COLO668 (cell line): ENCODE measurements around the gene RARA.
A peak's percentile ranks its signal among the peaks of the same experiment; 100 is the strongest.
"Not testable (repeated sequence)": the region's sequence is repeated elsewhere in the genome, so short reads cannot be mapped to it uniquely, and the experiment has no call there.

Source experiments
- DNase-seq: peaks from one replicate; lab custom pipeline; 2025; ENCODE audit not compliant: unreplicated experiment; lab: John Stamatoyannopoulos, UW

The RARA gene

DNA sequence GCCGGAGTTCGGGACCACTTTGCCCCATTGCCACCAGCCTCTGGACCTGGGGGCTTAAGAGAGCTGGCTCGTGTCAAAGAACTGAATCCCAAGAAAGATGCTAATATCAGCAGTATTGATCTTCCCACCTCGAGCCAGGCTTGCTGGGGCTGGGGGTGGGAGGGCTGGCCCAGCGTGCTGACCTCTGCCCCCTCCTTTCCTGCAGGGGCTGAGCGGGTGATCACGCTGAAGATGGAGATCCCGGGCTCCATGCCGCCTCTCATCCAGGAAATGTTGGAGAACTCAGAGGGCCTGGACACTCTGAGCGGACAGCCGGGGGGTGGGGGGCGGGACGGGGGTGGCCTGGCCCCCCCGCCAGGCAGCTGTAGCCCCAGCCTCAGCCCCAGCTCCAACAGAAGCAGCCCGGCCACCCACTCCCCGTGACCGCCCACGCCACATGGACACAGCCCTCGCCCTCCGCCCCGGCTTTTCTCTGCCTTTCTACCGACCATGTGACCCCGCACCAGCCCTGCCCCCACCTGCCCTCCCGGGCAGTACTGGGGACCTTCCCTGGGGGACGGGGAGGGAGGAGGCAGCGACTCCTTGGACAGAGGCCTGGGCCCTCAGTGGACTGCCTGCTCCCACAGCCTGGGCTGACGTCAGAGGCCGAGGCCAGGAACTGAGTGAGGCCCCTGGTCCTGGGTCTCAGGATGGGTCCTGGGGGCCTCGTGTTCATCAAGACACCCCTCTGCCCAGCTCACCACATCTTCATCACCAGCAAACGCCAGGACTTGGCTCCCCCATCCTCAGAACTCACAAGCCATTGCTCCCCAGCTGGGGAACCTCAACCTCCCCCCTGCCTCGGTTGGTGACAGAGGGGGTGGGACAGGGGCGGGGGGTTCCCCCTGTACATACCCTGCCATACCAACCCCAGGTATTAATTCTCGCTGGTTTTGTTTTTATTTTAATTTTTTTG lies 47.1 kb downstream of the RARA start:
- no peak for DNase-seq

DNA sequence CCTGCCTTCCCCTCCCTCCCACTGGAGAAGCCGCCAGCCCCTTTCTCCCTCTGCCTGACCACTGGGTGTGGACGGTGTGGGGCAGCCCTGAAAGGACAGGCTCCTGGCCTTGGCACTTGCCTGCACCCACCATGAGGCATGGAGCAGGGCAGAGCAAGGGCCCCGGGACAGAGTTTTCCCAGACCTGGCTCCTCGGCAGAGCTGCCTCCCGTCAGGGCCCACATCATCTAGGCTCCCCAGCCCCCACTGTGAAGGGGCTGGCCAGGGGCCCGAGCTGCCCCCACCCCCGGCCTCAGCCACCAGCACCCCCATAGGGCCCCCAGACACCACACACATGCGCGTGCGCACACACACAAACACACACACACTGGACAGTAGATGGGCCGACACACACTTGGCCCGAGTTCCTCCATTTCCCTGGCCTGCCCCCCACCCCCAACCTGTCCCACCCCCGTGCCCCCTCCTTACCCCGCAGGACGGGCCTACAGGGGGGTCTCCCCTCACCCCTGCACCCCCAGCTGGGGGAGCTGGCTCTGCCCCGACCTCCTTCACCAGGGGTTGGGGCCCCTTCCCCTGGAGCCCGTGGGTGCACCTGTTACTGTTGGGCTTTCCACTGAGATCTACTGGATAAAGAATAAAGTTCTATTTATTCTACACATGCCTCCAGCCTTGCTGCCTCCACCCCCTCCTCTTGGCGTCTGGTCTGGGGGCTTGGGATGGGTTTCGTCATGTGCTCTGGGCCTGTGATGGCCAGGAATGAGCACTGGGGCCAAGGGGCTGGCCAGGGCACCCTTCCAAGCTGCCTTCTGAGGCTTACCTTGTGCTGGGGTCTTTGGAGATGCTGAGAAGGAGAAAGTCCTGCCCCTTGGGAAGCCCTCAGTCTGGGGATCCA lies 48.3 kb downstream of the RARA start:
- no peak for DNase-seq

DNA sequence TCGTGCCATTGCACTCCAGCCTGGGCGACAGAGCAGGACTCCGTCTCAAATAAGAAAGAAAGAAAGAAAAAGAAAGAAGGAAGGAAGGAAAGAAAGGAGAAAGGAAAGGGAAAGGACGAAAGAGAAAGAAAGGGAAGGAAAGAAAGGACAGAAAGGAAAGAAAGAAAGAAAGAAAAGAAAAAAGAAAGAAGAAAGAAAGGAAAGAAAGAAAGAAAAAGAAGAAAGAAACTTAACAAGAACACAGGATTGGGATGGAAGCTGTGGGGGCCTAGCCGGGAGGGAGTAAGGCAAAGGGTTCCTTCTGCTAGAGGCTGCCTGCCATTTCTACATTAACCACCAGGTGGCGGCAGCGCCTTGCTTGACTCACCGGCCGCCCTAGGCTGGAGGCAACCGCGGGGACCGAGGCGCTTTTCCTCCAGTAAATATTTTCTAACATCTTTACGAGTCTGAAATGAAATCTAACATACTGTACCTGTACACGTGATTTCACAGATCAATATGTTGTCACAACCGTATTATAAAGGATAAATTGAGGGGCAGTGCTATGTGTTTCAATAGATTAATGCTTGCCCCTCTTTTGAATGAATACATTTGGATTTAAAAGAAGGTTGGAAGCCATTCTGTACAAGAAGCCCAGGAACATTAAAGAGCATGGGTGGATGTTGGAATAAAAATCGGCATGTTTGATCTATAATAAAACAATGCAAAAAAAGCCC lies 49.5 kb downstream of the RARA start:
- peak; percentile 78 for DNase-seq

DNA sequence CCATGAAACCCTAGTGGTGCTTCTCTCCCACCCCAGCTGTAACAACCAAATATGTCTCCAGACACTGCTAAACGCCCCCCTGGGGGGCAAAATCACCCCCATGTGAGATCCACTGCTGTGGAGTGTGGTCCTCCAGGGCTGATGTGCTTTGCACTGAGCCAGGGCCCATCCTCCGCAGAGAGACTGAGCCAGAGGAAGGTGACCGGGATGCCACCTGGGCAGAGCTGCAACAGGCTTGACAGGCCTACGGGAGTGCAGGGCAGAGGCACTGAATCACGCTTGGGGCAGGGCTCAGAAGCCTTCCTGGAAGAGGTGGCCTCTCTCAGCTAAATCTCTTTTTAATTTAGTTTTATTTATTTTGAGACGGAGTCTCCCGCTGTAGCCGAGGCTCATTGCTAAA lies 51.1 kb downstream of the RARA start:
- DNase-seq, result no peak

DNA sequence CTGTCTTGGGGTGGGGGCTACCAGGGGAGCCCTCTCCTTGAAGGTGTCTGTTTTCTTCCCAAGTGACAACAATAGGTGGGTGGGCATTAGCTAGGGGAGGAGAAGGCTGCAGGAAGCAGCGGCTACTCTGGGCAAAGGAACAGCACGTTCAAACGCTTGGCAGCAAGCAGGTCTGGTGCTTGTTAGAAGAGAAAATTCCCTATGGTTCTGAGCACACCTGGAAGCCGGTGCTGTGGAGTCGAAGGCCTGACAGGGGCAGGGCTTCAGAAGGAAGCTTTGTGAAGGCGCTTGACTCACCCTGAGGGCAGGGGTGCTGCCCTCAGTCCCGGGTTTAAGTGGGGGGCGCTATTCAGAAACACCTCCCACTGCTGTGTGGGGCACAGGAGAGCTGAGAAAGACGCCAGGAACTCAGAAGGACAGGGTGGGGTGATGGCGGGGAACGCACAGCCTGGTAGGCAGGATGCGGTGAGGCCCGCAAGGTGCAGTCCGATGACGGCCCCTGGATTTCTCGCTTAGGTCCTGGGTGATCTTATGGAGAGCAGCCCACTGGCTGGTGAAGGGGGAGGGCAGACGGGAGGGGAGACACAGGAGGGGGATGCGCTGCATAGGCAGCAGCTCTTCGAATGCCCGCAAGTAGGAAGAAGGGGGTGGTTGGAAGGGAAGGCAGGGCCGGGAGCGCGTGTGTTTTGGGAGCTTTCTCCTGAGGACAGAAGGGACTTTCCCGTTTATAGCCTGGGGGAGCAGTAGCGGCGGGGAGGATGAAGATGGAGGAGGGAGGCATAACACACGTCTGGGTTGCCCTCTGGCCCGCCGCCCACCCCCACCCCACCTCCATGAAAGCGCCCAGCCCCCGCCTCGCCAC lies 52.3 kb downstream of the RARA start:
- no peak for DNase-seq

DNA sequence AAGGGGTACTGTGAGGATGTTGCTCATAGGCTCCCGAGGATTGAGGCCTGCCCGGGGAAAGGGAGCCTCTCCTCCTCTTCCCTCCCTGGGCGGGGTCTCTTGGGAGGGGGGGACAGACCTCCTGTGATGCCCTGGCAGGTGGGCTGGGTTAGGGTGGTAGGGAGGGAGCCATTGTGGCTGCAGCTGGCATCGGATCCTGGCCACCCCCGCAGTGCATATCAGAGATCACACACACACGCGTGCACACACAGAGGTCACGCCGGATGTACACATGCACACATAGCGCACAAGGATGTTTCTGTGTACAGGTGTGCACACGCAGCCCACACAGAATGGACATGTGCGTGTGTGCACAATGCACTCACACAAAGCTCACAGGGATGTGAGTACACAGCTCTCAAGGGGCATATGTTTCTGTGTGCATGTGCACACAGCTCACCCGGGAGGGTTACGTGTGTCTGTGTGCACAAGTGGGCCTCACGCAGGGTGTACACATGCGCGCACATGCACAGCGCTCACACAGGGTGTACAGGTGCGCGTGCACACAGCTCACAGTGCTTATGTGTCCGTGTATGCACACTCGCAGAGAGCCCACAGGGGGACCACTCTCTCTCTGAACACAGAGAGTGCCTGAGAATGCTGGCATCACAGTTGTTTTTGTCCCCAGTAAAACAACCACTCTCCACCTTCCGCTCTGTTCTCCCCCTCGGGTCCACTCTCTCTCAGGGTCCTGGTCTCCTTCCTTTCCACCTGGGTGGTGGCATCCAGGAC lies 53.1 kb downstream of the RARA start:
- no peak for DNase-seq

DNA sequence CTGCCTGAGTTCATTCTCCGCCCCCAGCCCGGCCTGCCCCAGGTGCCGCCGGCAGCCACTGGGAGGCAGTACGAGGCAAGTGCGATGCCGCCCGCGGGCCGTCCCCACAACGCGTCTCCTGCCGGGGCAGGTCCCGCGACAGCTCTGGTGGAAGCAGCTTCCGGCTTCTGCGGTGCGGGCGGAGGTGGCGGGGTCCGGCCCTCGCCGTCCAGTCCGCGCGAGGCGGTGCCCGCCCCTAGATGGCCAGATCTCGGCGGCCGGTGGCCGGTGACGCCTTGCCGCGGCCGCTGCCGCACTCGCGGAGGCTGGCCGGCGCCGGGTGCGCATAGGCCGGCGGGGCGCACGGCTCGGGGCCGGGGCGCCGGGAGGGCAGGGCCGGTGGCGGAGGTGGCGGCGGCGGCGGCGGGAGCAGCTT lies 53.7 kb downstream of the RARA start:
- peak; percentile 62 for DNase-seq

DNA sequence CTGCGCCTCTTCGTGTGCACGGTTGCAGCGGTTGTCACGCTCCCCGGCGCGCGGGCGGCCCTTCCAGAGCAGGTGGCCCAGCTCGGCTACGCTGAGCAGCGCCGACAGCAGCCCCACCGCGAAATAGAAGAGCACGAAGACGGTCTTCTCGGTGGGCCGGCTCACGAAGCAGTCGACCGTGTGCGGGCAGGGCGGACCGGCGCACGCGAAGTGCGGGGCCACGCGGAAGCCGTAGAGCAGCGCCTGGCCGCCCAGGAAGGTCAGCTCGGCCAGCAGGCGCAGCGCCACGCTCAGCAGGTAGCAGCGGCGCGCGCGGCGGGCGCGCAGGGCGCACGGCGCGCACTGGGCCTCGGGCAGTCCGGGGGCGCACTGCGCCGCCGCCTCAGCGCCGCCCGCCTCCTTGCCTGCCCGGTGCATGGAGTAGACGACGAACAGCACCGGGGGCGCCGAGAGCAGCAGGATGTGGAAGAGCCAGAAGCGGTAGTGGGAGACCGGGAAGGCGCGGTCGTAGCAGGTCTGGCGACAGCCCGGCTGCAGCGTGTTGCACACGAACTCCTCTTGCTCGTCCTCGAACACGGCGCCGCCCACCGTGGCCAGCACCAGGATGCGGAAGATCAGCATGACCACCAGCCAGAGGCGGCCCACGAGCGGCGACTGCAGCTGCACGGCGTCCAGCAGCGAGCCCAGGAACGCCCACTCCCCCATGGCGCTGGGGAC lies 54.3 kb downstream of the RARA start:
- peak; percentile 41 for DNase-seq

DNA sequence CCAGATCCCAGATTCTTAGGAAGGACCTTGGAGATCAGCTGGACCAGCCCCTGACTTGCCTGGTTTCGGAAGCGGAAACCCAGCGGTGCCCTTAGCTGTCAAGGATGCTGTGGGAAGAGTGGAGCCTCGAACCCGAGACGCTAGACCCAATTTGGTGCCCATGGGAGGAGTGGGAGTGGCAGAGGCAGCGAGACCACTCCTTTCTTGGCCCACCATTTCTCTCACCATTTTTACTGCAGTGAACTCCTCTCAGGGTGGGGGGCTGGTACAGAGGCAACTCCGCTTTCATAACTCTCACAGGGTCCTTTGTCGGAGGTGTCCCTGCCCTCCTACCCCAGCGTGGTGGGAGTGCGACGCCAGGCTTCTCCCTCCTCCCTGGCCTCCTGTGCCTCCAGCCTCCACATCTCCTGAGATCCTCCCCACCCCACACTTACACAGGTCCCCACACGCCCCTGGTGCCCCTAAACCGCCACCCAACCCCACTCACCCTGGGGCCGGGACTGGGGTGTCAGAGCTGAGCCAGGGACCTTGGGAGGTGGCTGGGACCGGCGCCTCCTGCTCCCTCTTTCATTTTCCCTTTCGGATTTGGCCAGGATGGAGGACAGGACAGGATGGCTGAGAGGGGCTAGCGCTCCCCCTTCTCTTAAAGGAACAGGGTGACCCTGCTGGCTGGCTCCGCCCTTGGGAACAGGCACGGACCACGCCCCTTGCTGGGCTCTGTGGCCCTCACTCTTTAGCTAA lies 55.3 kb downstream of the RARA start, which contains the start of gene GJD3:
Gene GJD3, minus strand, starts transcription at position 617 of the 741 bp plus-strand sequence. CDS start 922 bp downstream, outside the sequence.
- DNase-seq, result no peak

DNA sequence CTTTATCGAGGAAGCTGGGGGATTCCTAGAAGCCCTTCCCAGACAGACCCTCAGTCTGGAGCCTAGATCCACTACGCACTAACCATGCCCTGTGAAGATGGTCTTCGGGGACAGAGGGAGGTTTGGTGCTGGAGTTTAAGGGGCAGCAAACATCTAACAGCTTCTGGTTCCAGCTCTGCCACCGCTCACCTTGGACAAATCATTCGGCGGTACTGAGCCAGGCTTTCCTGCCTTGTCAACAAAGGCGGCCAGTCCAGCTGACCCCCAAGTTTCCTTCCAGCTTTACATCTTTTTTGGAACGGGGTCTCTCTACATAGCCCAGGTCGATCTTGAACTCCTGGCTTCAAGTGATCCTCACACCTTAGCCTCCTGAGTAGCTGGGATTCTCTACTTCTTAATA lies 55.9 kb downstream of the RARA start:
- DNase-seq, result no peak

DNA sequence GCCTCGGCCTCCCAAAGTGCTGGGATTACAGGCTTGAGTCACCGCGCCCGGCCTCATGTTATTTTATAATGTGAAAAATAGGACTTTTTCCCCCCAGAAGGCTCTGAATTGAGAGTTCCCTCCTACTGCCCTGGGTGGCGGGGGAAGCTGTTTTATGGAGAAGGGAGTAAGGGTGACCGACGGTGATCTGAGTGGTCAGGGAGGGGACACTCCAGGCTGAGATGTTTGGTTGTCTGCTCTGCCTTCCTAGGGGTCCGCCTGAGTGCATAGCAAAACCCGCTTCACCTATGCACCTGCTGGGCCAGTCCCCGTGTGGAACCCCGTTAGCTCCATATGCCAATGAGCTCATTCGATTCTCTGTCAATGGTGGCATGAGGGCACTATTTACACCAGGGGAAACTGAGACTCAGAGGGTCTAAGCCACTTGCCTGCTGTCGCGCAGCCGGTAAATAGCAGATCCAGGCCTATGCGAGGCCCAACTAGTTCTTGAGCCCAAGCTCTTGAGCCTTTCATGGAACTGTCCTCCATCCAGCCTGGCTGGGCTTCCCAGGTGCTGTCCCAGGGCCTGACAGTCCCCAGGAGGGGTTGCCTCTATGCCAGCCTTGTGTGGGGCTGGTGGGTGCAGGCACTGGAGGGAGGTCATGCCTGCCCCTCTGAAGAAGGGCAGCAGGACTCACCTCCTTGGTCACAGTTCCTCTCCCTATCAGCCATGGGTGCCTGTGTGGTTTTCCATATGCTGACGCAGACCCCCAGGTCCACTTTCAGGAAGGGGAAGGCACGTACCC lies 57.3 kb downstream of the RARA start:
- no peak for DNase-seq

DNA sequence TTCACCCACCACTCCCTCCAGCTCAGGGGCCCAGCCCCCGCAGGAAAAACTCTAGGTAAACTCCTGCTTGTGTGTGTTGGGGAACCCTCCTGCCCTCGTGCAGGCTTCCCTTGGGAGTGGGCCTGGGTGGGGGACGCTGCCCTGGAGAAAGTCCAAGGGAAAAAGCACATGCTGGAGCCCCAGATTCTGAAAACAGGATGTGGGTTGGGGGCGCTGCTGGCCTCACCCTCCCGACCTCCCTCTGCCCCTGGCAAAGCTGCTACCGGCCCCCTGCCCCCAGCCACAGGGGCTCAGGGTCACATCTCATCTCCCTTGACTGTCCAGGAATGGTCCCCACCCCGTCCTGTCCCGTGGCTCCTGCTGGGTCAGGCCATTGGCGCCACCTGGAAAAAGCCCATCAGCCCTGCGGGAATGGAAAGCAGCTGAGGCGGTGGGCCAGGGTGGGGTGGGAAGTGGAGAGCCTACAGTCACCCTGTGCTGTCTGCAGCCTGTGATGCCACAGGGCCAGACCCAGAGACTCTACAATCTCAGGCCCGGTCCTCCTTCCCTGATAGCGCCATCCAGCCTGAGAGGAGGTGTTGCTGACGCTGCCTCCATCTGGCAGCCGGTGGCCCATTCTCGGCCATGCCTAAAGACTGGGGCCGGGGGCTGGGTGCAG lies 58.0 kb downstream of the RARA start:
- DNase-seq, result no peak

DNA sequence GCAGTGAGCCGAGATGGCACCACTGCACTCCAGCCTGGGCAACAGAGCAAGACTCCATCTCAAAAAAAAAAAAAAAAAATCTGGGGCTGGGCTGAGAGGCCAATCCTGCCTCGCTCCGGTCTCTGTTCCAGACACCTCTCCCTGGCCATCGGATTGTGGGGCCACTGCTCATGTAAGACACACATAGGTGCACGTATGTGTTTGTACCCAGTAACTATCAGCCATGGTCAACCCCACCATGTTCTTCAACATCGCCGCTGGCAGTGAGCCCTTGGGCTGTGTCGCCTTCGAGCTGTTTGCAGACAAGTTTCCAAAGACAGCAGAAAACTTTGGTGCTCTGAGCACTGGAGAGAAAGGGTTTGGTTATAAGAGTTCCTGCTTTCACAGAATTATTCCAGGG lies 58.7 kb downstream of the RARA start:
- not testable (repeated sequence) for DNase-seq

DNA sequence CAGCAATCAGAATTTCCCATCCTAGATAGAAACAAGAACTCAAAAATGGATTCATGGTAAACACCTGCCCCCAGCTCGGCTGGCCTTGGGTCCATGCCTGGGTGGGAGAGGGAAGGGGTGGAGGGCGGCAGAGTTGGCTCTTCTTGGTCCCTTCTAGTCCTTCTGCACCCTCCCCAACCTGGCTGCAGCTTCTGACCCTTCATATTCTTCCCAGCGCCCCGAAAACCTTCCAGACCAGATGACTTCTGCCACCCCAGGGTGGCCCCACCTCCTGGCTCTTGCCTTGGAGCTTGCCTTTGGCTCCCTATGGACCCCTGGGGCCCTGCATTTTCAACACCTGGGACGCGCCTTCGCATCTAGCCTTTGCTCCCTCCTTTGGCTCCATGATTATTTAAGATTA lies 60.9 kb downstream of the RARA start:
- no peak for DNase-seq

DNA sequence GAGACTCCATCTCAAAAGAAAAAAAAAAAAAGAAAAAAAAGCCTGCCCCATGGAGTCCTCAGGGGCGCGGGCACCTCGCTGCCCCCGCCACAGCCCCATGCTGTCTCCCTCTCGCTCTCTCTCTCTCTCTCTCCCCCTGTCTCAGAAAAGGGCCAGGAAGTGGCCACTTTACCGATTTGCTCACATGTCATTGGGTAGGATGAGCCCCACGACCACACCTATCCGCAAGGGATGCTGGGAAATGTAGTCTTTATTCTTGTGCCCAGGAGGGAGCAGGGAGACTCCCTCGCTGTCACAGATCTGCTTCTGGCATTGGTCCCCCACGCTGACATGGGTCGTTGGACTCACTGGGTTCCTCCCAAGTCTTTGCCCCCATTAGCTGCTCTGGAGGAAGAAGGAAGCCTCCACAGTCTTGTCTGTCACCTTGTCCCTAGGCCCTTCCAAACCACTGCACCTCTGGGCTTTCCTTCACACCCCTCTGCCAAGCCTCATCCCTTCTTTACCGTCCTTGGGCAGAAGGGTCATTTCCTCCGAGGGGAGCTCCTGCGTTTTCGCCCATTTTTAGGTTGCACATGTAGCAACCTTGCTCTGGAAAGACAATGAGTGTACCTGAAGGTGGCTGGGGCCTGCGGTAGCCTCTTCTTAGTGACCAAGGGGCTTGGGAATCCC lies 62.4 kb downstream of the RARA start:
- DNase-seq, result peak; percentile 3

DNA sequence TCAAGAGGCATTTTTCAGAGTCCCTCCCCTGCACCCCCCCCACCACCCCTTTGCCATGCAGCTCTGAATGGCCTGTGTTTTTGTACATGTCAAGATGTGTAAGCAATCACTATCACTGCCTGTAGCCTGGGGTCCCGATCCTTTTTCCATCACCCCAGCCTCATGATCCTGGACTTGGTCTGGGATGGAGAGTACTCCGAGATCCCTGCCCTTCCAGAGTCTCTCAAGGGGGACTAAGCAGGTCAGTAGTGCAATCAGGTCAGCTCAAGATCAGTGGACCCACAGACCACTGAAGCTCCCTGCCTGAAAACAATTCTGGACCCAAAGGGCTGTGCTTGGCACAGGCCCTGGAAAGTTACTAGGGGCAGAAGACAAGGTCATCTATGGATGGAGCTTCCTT lies 63.1 kb downstream of the RARA start:
- DNase-seq, result no peak
